CD4-positive, alpha-beta T cell treated with Interleukin-4 for 4 hours (primary cell): Measurements from ENCODE around the gene SLAMF1.
A peak's percentile ranks its signal among the peaks of the same experiment; 100 is the strongest.

ENCODE experiments used
- DNase-seq: peaks from one replicate; pipeline ENCODE4 v3.0.0-alpha.2; 2020

Gene SLAMF1

GRCh38 chr1:160622501-160623226 lies 24.2 kb downstream of the SLAMF1 start:
- no peak for DNase-seq

- no peak for DNase-seq
These were observed 25.0 kb downstream of the SLAMF1 start for GRCh38 chr1:160621633-160622413.

GRCh38 chr1:160620942-160621632 lies 25.8 kb downstream of the SLAMF1 start:
- no peak for DNase-seq

- no peak for DNase-seq
These were observed 27.0 kb downstream of the SLAMF1 start for GRCh38 chr1:160619742-160620277.

GRCh38 chr1:160618763-160619274 lies 28.0 kb downstream of the SLAMF1 start:
- DNase-seq, result peak; percentile 62

GRCh38 chr1:160618327-160618726 lies 28.5 kb downstream of the SLAMF1 start:
- DNase-seq, result no peak

GRCh38 chr1:160615660-160616059 lies 31.2 kb downstream of the SLAMF1 start:
- DNase-seq, result no peak

GRCh38 chr1:160614410-160614809 lies 32.4 kb downstream of the SLAMF1 start:
- DNase-seq, result no peak

GRCh38 chr1:160612613-160613218 lies 34.1 kb downstream of the SLAMF1 start:
- no peak for DNase-seq

- DNase-seq, result no peak
These were observed 36.1 kb downstream of the SLAMF1 start for GRCh38 chr1:160610569-160611242.

- no peak for DNase-seq
These were observed 37.9 kb downstream of the SLAMF1 start for GRCh38 chr1:160608941-160609340.

- DNase-seq, result no peak
These were observed 38.3 kb downstream of the SLAMF1 start for GRCh38 chr1:160608514-160608913.

- no peak for DNase-seq
These were observed 38.8 kb downstream of the SLAMF1 start for GRCh38 chr1:160608057-160608456.

- DNase-seq, result no peak
These were observed 39.2 kb downstream of the SLAMF1 start for GRCh38 chr1:160607672-160608032.

- peak; percentile 90 for DNase-seq
These were observed 39.7 kb downstream of the SLAMF1 start for GRCh38 chr1:160607011-160607671.

- DNase-seq, result no peak
These were observed 40.2 kb downstream of the SLAMF1 start for GRCh38 chr1:160606611-160607010.

- DNase-seq, result no peak
These were observed 40.9 kb downstream of the SLAMF1 start for GRCh38 chr1:160605792-160606479.

GRCh38 chr1:160605205-160605604 lies 41.6 kb downstream of the SLAMF1 start:
- DNase-seq, result peak; percentile 35

GRCh38 chr1:160597705-160598104 lies 49.1 kb downstream of the SLAMF1 start:
- DNase-seq, result no peak

GRCh38 chr1:160597051-160597450 lies 49.8 kb downstream of the SLAMF1 start:
- DNase-seq, result no peak

GRCh38 chr1:160590488-160590887 lies 56.4 kb downstream of the SLAMF1 start:
- no peak for DNase-seq
